Activated CD8-positive, alpha-beta memory T cell treated with anti-CD3 and anti-CD28 coated beads for 36 hours (primary cell): ENCODE data around the gene PCDHGB5. TPM values are rescaled to one million over a fixed set of nuclear protein-coding genes. Genes with fewer than 3 reads are reported as not detected.
"Not testable (repeated sequence)": the region's sequence is repeated elsewhere in the genome, so short reads cannot be mapped to it uniquely, and the experiment has no call there.

ENCODE experiments used
- CTCF ChIA-PET: fragments of 350-600 bp; sonication (Branson Sonifier 250); formaldehyde crosslinking; loops from one replicate; lab custom pipeline; 2021; ENCODE audit warnings: antibody characterized with exemption; lab: Charles Lee
- POLR2A ChIA-PET: fragments of 350-600 bp; sonication (Branson Sonifier 250); formaldehyde crosslinking; loops from one replicate; lab custom pipeline; 2021; ENCODE audit warnings: antibody characterized with exemption; lab: Charles Lee
- total RNA-seq, 2 experiments: library from RNA; stranded (reverse); gene quantifications; one replicate each; pipeline ENCODE4 v1.2.3, GENCODE V29; 2021

The PCDHGB5 gene
- total RNA-seq, 2 experiments from 2014 or later: 0.15 to 0.19 TPM

DNA sequence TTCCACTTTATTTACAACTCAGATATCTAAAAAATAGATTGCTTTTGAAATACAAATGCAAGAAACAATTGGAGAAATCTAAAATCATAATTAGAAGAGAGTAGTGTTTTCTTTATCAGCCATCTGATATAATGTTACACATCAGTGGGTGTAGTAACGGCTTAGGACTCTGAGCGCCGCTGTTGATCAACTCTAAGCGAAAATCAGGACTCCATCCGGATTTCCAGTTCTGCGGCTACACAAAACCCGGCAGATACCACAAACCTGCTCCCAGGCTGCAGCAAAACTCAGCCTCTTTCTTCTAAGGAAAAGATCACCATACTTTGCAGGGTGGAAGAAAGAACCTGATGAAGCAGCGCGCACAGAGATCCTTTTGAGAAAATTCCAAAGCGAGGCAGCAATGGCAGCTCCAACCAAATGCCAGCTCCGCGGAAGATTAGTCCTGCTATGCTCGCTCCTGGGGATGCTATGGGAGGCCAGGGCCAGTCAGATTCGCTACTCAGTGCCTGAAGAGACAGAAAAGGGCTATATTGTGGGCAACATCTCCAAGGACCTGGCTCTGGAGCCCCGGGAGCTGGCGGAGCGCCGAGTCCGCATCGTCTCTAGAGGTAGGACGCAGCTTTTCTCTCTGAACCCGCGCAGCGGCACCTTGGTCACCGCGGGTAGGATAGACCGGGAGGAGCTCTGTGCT, 5.0 kb downstream of the PCDHGB5 start, which contains the start of gene PCDHGA9:
TSS of gene PCDHGA9 (plus strand) at position 226 of the 691 bp plus-strand sequence. CDS start at position 401, 175 bp downstream.
- POLR2A ChIA-PET: no interaction called here
- CTCF ChIA-PET: interaction anchor here (1.1 kb wide), 1 partner anchor 12 kb away, joined by 4 read pairs; no protein-coding TSS in a partner anchor

DNA sequence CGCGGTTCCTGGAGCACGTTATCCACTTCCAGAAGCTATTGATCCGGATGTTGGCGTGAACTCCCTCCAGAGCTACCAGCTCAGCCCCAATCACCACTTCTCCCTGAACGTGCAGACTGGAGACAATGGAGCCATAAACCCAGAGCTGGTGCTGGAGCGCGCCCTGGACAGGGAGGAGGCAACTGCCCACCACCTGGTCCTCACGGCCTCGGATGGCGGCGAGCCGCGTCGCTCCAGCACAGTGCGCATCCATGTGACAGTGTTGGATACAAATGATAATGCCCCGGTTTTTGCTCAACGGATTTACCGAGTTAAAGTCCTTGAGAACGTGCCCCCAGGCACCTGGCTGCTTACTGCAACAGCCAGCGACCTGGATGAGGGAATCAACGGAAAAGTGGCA, 5.6 kb downstream of the PCDHGB5 start:
- POLR2A ChIA-PET: no interaction called here

DNA sequence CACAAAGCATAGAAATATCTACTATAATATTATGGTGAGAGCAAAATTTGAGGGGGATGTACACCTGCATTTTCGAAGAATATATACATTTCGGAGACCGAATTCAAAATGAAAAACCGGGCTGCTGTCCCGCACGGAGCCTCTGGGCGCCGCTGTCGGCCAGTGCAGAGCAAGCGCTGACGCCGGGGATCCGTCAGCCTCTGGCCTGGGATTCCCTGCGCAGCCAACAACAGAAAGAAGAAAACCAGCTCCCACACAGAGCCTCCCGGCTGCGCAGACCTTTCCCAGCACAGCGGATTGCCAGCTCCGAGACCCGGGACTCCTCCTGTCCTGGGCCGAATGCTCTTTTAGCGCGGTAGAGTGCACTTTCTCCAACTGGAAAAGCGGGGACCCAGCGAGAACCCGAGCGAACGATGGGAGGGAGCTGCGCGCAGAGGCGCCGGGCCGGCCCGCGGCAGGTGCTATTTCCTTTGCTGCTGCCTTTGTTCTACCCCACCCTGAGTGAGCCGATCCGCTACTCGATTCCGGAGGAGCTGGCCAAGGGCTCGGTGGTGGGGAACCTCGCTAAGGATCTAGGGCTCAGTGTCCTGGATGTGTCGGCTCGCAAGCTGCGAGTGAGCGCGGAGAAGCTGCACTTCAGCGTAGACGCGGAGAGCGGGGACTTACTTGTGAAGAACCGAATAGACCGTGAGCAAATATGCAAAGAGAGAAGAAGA, 10.2 kb downstream of the PCDHGB5 start, which contains the start of gene PCDHGB6:
TSS of gene PCDHGB6 (plus strand) at position 232 of the 716 bp plus-strand sequence. CDS start at position 414, 182 bp downstream.
- POLR2A ChIA-PET: not testable (repeated sequence)
- CTCF ChIA-PET: interaction anchor here (1.4 kb wide), 1 partner anchor 150 kb away, joined by 4 read pairs; no protein-coding TSS in a partner anchor

More for the DNA sequence above, 5.6 kb downstream of the PCDHGB5 start:
- CTCF ChIA-PET: interaction anchor here (1.1 kb wide), 1 partner anchor 13 kb away, joined by 4 read pairs; no protein-coding TSS in a partner anchor

DNA sequence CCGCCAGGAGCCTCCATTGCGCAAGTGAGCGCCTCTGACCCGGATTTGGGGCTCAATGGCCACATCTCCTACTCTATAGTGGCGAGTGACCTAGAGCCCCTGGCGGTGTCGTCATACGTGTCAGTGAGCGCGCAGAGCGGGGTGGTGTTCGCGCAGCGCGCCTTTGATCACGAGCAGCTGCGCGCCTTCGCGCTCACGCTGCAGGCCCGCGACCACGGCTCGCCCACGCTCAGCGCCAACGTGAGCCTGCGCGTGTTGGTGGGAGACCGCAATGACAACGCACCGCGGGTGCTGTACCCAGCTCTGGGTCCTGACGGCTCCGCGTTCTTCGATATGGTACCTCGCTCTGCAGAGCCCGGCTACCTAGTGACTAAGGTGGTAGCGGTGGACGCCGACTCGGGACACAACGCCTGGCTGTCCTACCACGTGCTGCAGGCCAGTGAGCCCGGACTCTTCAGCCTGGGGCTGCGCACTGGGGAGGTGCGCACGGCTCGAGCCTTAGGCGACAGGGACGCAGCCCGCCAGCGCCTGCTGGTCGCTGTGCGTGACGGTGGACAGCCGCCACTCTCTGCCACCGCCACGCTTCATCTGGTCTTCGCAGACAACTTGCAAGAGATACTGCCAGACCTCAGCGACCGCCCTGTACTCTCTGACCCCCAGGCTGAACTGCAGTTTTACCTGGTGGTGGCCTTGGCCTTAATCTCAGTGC, 12.0 kb downstream of the PCDHGB5 start:
- CTCF ChIA-PET: no interaction called here
- POLR2A ChIA-PET: interaction anchor here (0.7 kb wide), 1 partner anchor 89 kb away, joined by 8 read pairs; the partner anchor contains the start of gene TAF7

DNA sequence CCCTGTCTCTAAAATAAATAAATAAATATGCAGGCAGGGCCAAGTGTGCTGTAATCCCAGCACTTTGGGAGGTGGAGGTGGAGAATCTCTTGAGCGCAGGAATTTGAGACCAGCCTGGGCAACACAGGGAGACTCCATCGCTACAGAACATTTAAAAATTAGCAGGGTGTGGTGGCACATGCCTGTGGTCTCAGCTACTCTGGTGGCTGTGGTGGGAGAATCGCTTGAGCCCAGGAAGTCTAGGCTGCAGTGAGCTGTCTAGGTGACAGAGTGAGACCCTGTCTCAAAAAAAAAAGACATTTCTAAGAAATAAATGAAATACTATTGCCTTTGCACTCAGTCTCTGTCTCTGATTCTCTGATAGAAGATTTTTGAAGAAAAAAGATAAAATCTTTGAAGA, 13.8 kb downstream of the PCDHGB5 start:
- ChIA-PET POLR2A (no interaction called here), CTCF (no interaction called here)

DNA sequence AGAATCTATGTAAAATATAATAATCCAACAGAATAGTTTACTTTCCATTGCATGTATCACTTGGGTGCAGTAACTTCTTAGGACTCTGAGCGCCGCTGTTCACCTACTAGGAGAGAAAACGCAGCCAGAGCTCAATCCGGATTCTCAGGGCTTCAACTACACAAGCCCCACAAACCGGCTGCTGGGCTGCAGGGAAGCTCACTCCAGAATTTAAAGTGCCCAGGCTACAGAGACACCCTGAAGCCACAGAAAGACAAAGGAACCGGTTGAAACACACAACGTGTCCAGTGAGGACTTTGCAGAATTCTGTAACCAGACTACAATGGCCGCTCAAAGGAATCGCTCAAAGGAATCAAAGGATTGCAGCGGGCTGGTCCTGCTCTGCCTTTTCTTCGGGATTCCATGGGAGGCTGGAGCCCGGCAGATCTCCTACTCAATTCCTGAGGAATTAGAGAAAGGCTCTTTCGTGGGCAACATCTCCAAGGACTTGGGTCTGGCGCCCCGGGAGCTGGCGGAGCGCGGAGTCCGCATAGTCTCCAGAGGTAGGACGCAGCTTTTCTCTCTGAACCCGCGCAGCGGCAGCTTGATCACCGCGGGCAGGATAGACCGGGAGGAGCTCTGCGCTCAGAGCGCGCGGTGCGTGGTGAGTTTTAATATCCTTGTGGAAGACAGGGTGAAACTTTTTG, 15.2 kb downstream of the PCDHGB5 start, which contains the start of gene PCDHGA10:
TSS of gene PCDHGA10 (plus strand) at position 134 of the 686 bp plus-strand sequence. CDS start at position 323, 189 bp downstream.
- POLR2A ChIA-PET: no interaction called here
- CTCF ChIA-PET: interaction anchor here (0.8 to 1.8 kb wide), 11 partner anchors 9 to 146 kb away, joined by 3 to 9 read pairs (median 5); partner anchors contain the start of genes PCDHGA12 and TAF7

DNA sequence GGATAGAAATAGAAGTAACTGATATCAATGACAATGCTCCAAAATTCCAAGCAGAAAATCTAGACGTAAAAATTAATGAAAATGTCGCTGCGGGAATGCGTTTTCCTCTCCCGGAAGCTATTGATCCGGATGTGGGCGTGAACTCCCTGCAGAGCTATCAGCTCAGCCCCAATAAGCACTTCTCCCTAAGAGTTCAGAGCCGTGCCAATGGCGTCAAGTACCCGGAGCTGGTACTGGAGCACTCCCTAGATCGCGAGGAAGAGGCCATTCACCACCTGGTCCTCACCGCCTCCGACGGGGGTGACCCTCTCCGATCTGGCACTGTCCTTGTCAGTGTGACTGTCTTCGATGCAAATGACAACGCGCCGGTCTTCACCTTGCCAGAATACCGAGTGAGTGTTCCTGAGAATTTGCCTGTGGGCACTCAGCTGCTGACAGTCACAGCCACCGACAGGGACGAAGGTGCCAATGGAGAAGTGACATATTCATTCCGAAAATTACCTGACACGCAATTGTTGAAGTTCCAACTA, 15.9 kb downstream of the PCDHGB5 start:
- ChIA-PET CTCF (interaction anchor here (0.8 to 1.8 kb wide), 8 partner anchors 8 to 145 kb away, joined by 3 to 9 read pairs (median 5); partner anchors contain the start of genes PCDHGA12 and TAF7), POLR2A (no interaction called here)

DNA sequence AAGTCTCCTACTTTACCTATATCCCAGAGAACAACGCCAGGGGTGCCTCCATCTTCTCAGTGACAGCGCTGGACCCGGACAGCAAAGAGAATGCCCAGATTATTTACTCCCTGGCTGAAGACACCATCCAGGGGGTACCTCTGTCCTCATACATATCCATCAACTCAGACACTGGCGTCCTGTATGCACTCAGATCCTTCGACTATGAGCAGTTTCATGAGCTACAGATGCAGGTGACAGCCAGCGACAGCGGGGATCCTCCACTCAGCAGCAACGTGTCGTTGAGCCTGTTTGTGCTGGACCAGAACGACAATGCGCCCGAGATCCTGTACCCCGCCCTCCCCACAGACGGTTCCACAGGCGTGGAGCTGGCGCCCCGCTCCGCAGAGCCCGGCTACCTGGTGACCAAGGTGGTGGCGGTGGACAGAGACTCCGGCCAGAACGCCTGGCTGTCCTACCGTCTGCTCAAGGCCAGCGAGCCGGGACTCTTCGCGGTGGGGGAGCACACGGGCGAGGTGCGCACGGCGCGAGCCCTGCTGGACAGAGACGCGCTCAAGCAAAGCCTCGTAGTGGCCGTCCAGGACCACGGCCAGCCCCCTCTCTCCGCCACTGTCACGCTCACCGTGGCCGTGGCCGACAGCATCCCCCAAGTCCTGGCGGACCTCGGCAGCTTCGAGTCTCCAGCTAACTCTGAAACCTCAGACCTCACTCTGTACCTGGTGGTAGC, 17.0 kb downstream of the PCDHGB5 start:
- POLR2A ChIA-PET: not testable (repeated sequence)
- CTCF ChIA-PET: interaction anchor here (1.8 kb wide), 1 partner anchor 16 kb away, joined by 5 read pairs; the partner anchor contains the start of gene PCDHGA12

DNA sequence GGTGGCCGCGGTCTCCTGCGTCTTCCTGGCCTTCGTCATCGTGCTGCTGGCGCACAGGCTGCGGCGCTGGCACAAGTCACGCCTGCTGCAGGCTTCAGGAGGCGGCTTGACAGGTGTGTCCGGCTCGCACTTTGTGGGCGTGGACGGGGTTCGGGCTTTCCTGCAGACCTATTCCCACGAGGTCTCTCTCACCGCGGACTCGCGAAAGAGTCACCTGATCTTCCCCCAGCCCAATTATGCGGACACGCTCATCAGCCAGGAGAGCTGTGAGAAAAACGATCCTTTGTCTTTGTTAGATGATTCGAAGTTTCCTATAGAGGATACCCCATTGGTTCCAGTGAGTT, 17.5 kb downstream of the PCDHGB5 start:
- POLR2A ChIA-PET: not testable (repeated sequence)
- CTCF ChIA-PET: interaction anchor here (1.5 kb wide), 1 partner anchor 99 kb away, joined by 3 read pairs; no protein-coding TSS in a partner anchor

DNA sequence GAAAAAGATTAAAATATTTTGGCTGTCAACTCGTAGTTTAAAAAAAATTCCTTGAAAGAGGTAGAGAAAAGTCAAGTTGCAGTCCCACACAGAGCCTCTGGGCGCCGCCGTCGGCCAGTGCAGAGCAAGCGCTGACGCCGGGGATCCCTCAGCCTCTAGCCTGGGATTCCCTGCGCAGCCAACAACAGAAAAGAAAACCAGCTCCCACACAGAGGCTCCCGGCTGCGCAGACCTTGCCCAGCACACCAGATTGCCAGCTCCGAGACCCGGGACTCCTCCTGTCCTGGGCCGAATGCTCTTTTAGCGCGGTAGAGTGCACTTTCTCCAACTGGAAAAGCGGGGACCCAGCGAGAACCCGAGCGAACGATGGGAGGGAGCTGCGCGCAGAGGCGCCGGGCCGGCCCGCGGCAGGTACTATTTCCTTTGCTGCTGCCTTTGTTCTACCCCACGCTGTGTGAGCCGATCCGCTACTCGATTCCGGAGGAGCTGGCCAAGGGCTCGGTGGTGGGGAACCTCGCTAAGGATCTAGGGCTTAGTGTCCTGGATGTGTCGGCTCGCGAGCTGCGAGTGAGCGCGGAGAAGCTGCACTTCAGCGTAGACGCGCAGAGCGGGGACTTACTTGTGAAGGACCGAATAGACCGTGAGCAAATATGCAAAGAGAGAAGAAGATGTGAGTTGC, 19.9 kb downstream of the PCDHGB5 start, which contains the start of gene PCDHGB7:
TSS of gene PCDHGB7 (plus strand) at position 184 of the 679 bp plus-strand sequence. CDS start at position 367, 183 bp downstream.
- POLR2A ChIA-PET: not testable (repeated sequence)
- CTCF ChIA-PET: interaction anchor here (0.7 to 1.6 kb wide), 4 partner anchors 96 to 147 kb away, joined by 3 to 5 read pairs (median 3); no protein-coding TSS in a partner anchor

DNA sequence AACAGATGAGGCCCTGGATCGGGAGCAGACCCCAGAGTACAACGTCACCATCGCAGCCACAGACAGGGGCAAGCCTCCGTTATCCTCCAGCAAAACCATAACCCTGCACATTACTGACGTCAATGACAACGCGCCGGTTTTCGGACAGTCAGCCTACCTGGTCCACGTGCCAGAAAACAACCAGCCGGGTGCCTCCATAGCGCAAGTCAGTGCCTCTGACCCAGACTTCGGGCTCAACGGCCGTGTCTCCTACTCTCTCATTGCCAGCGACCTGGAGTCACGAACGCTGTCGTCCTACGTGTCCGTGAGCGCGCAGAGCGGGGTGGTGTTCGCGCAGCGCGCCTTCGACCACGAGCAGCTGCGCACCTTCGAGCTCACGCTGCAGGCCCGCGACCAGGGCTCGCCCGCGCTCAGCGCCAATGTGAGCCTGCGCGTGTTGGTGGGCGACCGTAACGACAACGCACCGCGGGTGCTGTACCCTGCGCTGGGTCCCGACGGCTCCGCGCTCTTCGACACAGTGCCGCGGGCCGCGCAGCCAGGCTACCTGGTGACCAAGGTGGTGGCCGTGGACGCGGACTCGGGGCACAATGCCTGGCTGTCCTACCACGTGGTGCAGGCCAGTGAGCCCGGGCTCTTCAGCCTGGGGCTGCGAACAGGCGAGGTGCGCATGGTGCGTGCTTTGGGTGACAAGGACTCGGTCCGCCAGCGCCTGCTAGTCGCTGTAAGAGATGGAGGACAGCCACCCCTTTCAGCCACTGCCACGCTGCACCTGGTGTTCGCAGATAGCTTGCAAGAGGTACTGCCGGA, 21.5 kb downstream of the PCDHGB5 start:
- POLR2A ChIA-PET: no interaction called here
- CTCF ChIA-PET: interaction anchor here (1.2 kb wide), 1 partner anchor 49 kb away, joined by 3 read pairs; the partner anchor contains the start of gene PCDHGB3

DNA sequence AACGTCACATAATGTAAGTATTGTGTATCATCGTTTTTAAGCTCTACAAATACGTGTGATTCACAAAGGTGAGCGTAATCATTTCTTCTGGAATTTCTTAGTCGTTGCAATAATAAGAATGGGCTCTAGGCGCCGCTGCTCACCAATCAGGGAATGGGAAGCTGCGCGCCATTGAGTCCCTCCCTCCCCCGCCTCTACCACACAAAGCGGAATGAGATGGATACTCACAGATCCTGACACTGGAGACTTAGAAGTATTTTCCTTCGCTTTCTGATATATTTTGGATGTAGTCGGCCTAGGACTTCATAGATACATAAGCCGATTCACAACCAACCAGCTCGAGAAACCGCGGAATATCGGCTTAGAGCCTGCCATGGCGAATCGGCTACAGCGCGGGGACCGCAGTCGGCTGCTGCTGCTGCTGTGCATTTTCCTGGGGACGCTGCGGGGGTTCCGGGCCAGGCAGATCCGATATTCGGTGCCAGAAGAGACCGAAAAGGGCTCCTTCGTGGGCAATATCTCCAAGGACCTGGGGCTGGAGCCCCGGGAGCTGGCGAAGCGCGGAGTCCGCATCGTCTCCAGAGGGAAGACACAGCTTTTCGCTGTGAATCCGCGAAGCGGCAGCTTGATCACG, 23.2 kb downstream of the PCDHGB5 start, which contains the start of gene PCDHGA11:
TSS of gene PCDHGA11 (plus strand) at position 197 of the 634 bp plus-strand sequence. CDS start at position 374, 177 bp downstream.
- CTCF ChIA-PET: interaction anchor here (1.1 to 2.0 kb wide), 6 partner anchors 8 to 565 kb away, joined by 3 to 7 read pairs (median 4); partner anchors contain the start of genes PCDHGA10, PCDHGA12 and PCDHGB3
- POLR2A ChIA-PET: no interaction called here

DNA sequence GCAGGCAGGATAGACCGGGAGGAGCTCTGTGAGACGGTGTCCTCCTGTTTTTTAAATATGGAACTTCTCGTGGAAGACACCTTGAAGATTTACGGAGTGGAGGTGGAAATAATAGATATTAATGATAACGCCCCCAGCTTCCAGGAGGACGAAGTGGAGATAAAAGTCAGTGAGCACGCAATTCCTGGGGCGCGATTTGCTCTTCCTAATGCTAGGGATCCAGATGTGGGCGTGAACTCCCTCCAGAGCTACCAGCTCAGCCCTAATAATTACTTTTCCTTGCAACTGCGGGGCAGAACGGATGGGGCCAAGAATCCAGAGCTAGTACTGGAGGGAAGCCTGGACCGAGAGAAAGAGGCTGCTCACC, 23.7 kb downstream of the PCDHGB5 start:
- ChIA-PET CTCF (interaction anchor here (1.1 to 2.0 kb wide), 6 partner anchors 9 to 565 kb away, joined by 3 to 7 read pairs (median 4); partner anchors contain the start of genes PCDHGA10 and PCDHGA12), POLR2A (no interaction called here)

DNA sequence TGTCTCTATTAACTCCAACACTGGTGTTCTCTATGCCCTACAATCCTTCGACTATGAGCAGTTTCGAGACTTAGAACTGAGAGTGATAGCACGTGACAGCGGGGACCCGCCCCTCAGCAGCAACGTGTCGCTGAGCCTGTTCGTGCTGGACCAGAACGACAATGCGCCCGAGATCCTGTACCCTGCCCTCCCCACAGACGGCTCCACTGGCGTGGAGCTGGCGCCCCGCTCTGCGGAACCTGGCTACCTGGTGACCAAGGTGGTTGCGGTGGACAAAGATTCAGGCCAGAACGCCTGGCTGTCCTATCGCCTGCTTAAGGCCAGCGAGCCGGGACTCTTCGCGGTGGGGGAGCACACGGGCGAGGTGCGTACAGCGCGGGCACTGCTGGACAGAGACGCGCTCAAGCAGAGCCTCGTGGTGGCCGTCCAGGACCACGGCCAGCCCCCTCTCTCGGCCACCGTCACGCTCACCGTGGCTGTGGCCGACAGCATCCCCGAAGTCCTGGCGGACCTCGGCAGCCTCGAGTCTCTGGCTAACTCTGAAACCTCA, 25.1 kb downstream of the PCDHGB5 start:
- POLR2A ChIA-PET: no interaction called here
- CTCF ChIA-PET: interaction anchor here (1.1 to 1.3 kb wide), 2 partner anchors 95 to 136 kb away, joined by 3 read pairs; no protein-coding TSS in a partner anchor
